HepG2 (cell line): Measurements from ENCODE around the gene SNX21. TPM values are rescaled to one million over a fixed set of nuclear protein-coding genes. Genes with fewer than 3 reads are reported as not detected.

Experiments used
- ATM ChIP-seq: fragments of 450-650 bp; IDR thresholded peaks from 2 replicates; pipeline ENCODE4 v1.7.1; 2017; ENCODE audit warnings: mild to moderate bottlenecking, borderline replicate concordance
- HNF4G ChIP-seq, 2 experiments: sonication (generic) in 1 of 2; formaldehyde crosslinking in 1 of 2; IDR thresholded peaks; 2 replicates each; pipeline versions ENCODE4 v1.4.0 to v1.6.1; 2011 to 2020; ENCODE audit warnings: borderline replicate concordance in 2 of 2, low read depth in 2 of 2, mild to moderate bottlenecking in 2 of 2, low read length in 1 of 2, missing genetic modification reagents in 1 of 2, moderate library complexity in 1 of 2
- KLF13 ChIP-seq: sonication (generic); formaldehyde crosslinking; IDR thresholded peaks from 2 replicates; pipeline ENCODE4 v1.4.0; 2020; ENCODE audit warnings: mild to moderate bottlenecking, missing genetic modification reagents
- KMT2B ChIP-seq: IDR thresholded peaks from 2 replicates; pipeline ENCODE4 v1.6.1; 2016; ENCODE audit warnings: missing genetic modification reagents, missing compliant biosample characterization
- MBNL3 ChIP-seq: fragments of 250-450 bp; sonication (Bioruptor Pico); conservative IDR thresholded peaks from 2 replicates; pipeline ENCODE4 v1.8.0; 2022; ENCODE audit warnings: mild to moderate bottlenecking, inconsistent platforms
- RBM39 ChIP-seq: fragments of 200-400 bp; formaldehyde crosslinking; IDR thresholded peaks from one replicate; pipeline ENCODE4 v1.6.1; 2018; ENCODE audit warnings: antibody characterized with exemption, mild to moderate bottlenecking, low read depth, low read length; ENCODE audit not compliant: poor library complexity, severe bottlenecking
- RFXANK ChIP-seq: IDR thresholded peaks from 2 replicates; pipeline ENCODE4 v1.6.1; 2016
- SETDB1 ChIP-seq: sonication (generic); formaldehyde crosslinking; IDR thresholded peaks from 2 replicates; pipeline ENCODE4 v1.5.1; 2020; ENCODE audit warnings: missing genetic modification reagents, mild to moderate bottlenecking, borderline replicate concordance
- SP2 ChIP-seq: sonication (generic); formaldehyde crosslinking; IDR thresholded peaks from 2 replicates; pipeline ENCODE4 v1.5.1; 2020; ENCODE audit warnings: mild to moderate bottlenecking, missing genetic modification reagents
- ZFAT ChIP-seq: sonication (generic); formaldehyde crosslinking; conservative IDR thresholded peaks from 2 replicates; pipeline ENCODE4 v1.8.1; 2023; ENCODE audit warnings: missing genetic modification reagents, inconsistent platforms
- ZNF160 ChIP-seq: sonication (generic); formaldehyde crosslinking; IDR thresholded peaks from 2 replicates; pipeline ENCODE4 v1.8.0; 2022; ENCODE audit warnings: mild to moderate bottlenecking, inconsistent platforms, missing genetic modification reagents
- ZNF577 ChIP-seq: sonication (generic); formaldehyde crosslinking; IDR thresholded peaks from 2 replicates; pipeline ENCODE4 v1.4.0; 2020; ENCODE audit warnings: mild to moderate bottlenecking, low read depth, missing genetic modification reagents, borderline replicate concordance
- ZNF883 ChIP-seq: sonication (generic); formaldehyde crosslinking; IDR thresholded peaks from 2 replicates; pipeline ENCODE4 v1.5.1; 2020; ENCODE audit warnings: mild to moderate bottlenecking, missing genetic modification reagents; ENCODE audit errors: not compliant biosample characterization
- polyA plus RNA-seq, 8 experiments: library from polyadenylated mRNA; depleted of rRNA in 3 of 8; stranded (reverse) in 7 of 8; unstranded in 1 of 8; fragments of >200 nt; fragmentation: Illumina TruSeq in 4 of 8; extraction: Trizol in 4 of 8; gene quantifications; 2 replicates each; pipeline versions ENCODE4 v1.2.1 to v1.2.3, GENCODE V29; 2011 to 2016; ENCODE audit warnings: low read depth in 4 of 8, missing spikeins in 1 of 8, mixed read lengths in 1 of 8; ENCODE audit not compliant: insufficient read depth in 1 of 8
- total RNA-seq, 5 experiments: library from RNA; depleted of rRNA; stranded (reverse); fragments of >200 nt; fragmentation: Illumina TruSeq; extraction: Trizol; gene quantifications; 2 replicates each; pipeline ENCODE4 v1.2.3, GENCODE V29; 2016; ENCODE audit warnings: low read depth in 1 of 5
- TF ChIP-seq, protein P1 (sequence below): sonication (generic); formaldehyde crosslinking; IDR thresholded peaks from 2 replicates; pipeline ENCODE4 v1.4.0; 2020; ENCODE audit warnings: mild to moderate bottlenecking, missing genetic modification reagents
- TF ChIP-seq, protein P2 (sequence below): sonication (generic); formaldehyde crosslinking; IDR thresholded peaks from 2 replicates; pipeline ENCODE4 v1.8.0; 2022; ENCODE audit warnings: mild to moderate bottlenecking, missing genetic modification reagents, moderate library complexity
- TF ChIP-seq, protein P3 (sequence below): sonication (generic); formaldehyde crosslinking; IDR thresholded peaks from 2 replicates; pipeline ENCODE4 v1.4.0; 2020; ENCODE audit warnings: missing genetic modification reagents
- TF ChIP-seq, protein P4 (sequence below): sonication (generic); formaldehyde crosslinking; IDR thresholded peaks from 2 replicates; pipeline ENCODE4 v1.5.1; 2020; ENCODE audit warnings: mild to moderate bottlenecking, missing genetic modification reagents, borderline replicate concordance
- TF ChIP-seq, protein P5 (sequence below): IDR thresholded peaks from 2 replicates; pipeline ENCODE4 v1.6.1; 2016; ENCODE audit warnings: control low read depth
- TF ChIP-seq, protein P6 (sequence below): sonication (generic); formaldehyde crosslinking; conservative IDR thresholded peaks from 2 replicates; pipeline ENCODE4 v1.4.0; 2020; ENCODE audit warnings: missing genetic modification reagents

Gene SNX21
- total and polyA plus RNA-seq, 2 of the 13 experiments (the other 11 are each of a cell fraction or from before 2014, with no cell fraction given) = 7.7 to 12.8 TPM

DNA sequence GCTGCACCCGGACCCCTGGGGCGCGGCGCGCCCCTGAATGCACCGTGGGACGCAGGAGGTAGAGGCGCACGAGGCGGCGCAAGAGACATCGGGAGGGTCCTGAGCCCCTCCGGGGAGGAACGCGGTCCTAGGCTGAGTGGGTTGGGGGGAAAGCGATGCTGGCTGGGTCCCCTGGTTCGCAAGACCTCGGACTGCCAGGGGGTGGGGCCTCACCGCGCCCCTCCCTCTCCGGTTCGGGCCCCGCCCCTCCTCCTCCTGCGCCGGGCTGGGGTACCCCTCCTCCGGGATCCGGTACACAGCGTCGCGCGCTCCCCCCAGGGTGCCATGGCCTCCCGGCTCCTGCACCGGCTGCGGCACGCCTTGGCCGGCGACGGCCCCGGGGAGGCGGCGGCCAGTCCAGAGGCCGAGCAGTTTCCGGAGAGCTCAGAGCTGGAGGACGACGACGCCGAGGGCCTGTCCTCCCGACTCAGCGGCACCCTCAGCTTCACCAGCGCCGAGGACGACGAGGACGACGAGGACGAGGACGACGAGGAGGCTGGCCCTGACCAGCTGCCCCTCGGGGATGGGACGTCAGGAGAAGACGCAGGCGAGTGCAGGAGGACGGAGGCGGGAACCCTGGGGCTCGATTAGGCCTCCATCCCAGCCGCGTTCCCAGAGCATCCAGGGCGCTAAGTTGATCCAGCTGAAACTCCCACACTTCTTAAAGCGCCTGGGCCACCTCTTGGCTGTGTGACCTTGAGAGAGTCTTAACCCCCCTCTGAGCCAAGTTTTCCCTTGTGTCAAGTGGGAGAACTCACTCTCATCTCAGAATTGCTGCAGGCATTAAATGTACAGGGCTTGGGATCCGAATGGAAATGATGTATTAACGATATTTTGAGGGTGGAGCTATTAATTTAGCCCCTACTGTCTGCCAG, 541 bp downstream of the SNX21 start (continued):
- TF ChIP-seq, protein P1, sequence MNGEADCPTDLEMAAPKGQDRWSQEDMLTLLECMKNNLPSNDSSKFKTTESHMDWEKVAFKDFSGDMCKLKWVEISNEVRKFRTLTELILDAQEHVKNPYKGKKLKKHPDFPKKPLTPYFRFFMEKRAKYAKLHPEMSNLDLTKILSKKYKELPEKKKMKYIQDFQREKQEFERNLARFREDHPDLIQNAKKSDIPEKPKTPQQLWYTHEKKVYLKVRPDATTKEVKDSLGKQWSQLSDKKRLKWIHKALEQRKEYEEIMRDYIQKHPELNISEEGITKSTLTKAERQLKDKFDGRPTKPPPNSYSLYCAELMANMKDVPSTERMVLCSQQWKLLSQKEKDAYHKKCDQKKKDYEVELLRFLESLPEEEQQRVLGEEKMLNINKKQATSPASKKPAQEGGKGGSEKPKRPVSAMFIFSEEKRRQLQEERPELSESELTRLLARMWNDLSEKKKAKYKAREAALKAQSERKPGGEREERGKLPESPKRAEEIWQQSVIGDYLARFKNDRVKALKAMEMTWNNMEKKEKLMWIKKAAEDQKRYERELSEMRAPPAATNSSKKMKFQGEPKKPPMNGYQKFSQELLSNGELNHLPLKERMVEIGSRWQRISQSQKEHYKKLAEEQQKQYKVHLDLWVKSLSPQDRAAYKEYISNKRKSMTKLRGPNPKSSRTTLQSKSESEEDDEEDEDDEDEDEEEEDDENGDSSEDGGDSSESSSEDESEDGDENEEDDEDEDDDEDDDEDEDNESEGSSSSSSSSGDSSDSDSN = peak; percentile 69
- TF ChIP-seq, protein P2, sequence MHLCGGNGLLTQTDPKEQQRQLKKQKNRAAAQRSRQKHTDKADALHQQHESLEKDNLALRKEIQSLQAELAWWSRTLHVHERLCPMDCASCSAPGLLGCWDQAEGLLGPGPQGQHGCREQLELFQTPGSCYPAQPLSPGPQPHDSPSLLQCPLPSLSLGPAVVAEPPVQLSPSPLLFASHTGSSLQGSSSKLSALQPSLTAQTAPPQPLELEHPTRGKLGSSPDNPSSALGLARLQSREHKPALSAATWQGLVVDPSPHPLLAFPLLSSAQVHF = 0 out of 2 replicates have a peak, but pooled peaks have one; percentile 84
- TF ChIP-seq RFXANK (CRISPR knock-in tag) (0 out of 2 replicates have a peak, but pooled peaks have one; percentile 63), KMT2B (CRISPR knock-in tag) (peak; percentile 66; the same call in 1 of the 2 replicates), ZNF160 (CRISPR knock-in tag) (peak; percentile 59; the same call in 1 of the 2 replicates), SETDB1 (CRISPR knock-in tag) (no peak), SP2 (CRISPR knock-in tag) (peak; percentile 60), ZNF577 (no peak), ZNF883 (peak; percentile 87), ATM (no peak), MBNL3 (CRISPR knock-in tag) (no peak), RBM39 (peak; percentile 94), HNF4G (IDR thresholded peaks at IDR 0.05; ENCODE audit: borderline replicate concordance, low read depth, low read length) (0 out of 2 replicates have a peak, but pooled peaks have one; percentile 4), HNF4G (CRISPR knock-in tag; IDR thresholded peaks at IDR 0.05; ENCODE audit: borderline replicate concordance, low read depth) (no peak), KLF13 (CRISPR knock-in tag) (no peak), ZFAT (CRISPR knock-in tag) (no peak)
- TF ChIP-seq, protein P3, sequence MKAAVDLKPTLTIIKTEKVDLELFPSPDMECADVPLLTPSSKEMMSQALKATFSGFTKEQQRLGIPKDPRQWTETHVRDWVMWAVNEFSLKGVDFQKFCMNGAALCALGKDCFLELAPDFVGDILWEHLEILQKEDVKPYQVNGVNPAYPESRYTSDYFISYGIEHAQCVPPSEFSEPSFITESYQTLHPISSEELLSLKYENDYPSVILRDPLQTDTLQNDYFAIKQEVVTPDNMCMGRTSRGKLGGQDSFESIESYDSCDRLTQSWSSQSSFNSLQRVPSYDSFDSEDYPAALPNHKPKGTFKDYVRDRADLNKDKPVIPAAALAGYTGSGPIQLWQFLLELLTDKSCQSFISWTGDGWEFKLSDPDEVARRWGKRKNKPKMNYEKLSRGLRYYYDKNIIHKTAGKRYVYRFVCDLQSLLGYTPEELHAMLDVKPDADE = 0 out of 2 replicates have a peak, but pooled peaks have one; percentile 89
- TF ChIP-seq, protein P4, sequence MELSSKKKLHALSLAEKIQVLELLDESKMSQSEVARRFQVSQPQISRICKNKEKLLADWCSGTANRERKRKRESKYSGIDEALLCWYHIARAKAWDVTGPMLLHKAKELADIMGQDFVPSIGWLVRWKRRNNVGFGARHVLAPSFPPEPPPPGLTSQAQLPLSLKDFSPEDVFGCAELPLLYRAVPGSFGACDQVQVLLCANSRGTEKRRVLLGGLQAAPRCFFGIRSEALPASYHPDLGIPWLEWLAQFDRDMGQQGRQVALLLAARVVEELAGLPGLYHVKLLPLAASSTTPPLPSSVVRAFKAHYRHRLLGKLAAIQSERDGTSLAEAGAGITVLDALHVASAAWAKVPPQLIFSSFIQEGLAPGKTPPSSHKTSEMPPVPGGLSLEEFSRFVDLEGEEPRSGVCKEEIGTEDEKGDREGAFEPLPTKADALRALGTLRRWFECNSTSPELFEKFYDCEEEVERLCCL (CRISPR knock-in tag) = 0 out of 2 replicates have a peak, but pooled peaks have one; percentile 15
- TF ChIP-seq, protein P5, sequence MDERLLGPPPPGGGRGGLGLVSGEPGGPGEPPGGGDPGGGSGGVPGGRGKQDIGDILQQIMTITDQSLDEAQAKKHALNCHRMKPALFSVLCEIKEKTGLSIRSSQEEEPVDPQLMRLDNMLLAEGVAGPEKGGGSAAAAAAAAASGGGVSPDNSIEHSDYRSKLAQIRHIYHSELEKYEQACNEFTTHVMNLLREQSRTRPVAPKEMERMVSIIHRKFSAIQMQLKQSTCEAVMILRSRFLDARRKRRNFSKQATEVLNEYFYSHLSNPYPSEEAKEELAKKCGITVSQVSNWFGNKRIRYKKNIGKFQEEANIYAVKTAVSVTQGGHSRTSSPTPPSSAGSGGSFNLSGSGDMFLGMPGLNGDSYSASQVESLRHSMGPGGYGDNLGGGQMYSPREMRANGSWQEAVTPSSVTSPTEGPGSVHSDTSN (CRISPR knock-in tag) = no peak
- TF ChIP-seq, protein P6, sequence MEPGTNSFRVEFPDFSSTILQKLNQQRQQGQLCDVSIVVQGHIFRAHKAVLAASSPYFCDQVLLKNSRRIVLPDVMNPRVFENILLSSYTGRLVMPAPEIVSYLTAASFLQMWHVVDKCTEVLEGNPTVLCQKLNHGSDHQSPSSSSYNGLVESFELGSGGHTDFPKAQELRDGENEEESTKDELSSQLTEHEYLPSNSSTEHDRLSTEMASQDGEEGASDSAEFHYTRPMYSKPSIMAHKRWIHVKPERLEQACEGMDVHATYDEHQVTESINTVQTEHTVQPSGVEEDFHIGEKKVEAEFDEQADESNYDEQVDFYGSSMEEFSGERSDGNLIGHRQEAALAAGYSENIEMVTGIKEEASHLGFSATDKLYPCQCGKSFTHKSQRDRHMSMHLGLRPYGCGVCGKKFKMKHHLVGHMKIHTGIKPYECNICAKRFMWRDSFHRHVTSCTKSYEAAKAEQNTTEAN (CRISPR knock-in tag) = peak; percentile 51; the same call in 1 of the 2 replicates
